K562 (cell line): Measurements from ENCODE around the gene RNGTT. TPM values are rescaled to one million over a fixed set of nuclear protein-coding genes. Genes with fewer than 3 reads are reported as not detected.

Source experiments
- CC2D1A ChIP-seq: fragments of 450-650 bp; IDR thresholded peaks from 2 replicates; pipeline ENCODE4 v1.6.1; 2017; ENCODE audit warnings: mild to moderate bottlenecking
- CHCHD3 ChIP-seq: fragments of 250-450 bp; sonication (Bioruptor Pico); IDR thresholded peaks from 2 replicates; pipeline ENCODE4 v2.1.2; 2022; ENCODE audit warnings: mild to moderate bottlenecking
- ESRRA ChIP-seq: fragments of 450-650 bp; IDR thresholded peaks from 2 replicates; pipeline ENCODE4 v1.6.1; 2014; ENCODE audit warnings: low read depth, mild to moderate bottlenecking, moderate library complexity, borderline replicate concordance
- HMGN3 ChIP-seq: IDR thresholded peaks from 2 replicates; pipeline ENCODE4 v1.6.1; 2011; ENCODE audit warnings: borderline replicate concordance, low read depth, mild to moderate bottlenecking, mixed read lengths, low read length; ENCODE audit not compliant: insufficient read length; ENCODE audit errors: extremely low read depth
- HNRNPLL ChIP-seq: fragments of 200-400 bp; formaldehyde crosslinking; IDR thresholded peaks from 2 replicates; pipeline ENCODE4 v1.6.1; 2017; ENCODE audit warnings: low read length, low read depth, mild to moderate bottlenecking; ENCODE audit not compliant: poor library complexity, severe bottlenecking
- JUNB ChIP-seq: fragments of 450-650 bp; formaldehyde crosslinking; conservative IDR thresholded peaks from 2 replicates; pipeline ENCODE4 v1.4.0; 2020; ENCODE audit warnings: mild to moderate bottlenecking
- MEF2D ChIP-seq: conservative IDR thresholded peaks from 2 replicates; pipeline ENCODE4 v1.6.1; 2016; ENCODE audit warnings: low read depth, missing genetic modification characterization, missing compliant biosample characterization
- PML ChIP-seq: IDR thresholded peaks from 2 replicates; pipeline ENCODE4 v1.6.1; 2012; ENCODE audit warnings: low read length, inconsistent platforms
- RBFOX2 ChIP-seq: fragments of 200-400 bp; formaldehyde crosslinking; IDR thresholded peaks from 2 replicates; pipeline ENCODE4 v1.6.1; 2017; ENCODE audit warnings: low read depth, mild to moderate bottlenecking, low read length, moderate library complexity
- SMAD2 ChIP-seq: fragments of 150-350 bp; IDR thresholded peaks from 2 replicates; pipeline ENCODE4 v1.6.1; 2014; ENCODE audit warnings: low read depth, mild to moderate bottlenecking, low read length
- STAT5A ChIP-seq: IDR thresholded peaks from 2 replicates; pipeline ENCODE4 v1.6.1; 2012; ENCODE audit warnings: low read length, inconsistent platforms, borderline replicate concordance
- ZNF764 ChIP-seq: fragments of 250-450 bp; sonication (Bioruptor Pico); IDR thresholded peaks from 2 replicates; pipeline ENCODE4 v1.4.0; 2020; ENCODE audit warnings: low read depth, mild to moderate bottlenecking, moderate library complexity
- polyA plus RNA-seq, 8 experiments: library from polyadenylated mRNA; depleted of rRNA in 4 of 8; stranded (reverse) in 5 of 8; unstranded in 3 of 8; fragments of >200 nt; fragmentation: Nextera tagmentation in 2 of 8; fragmentation: Illumina TruSeq in 1 of 8; extraction: Ambion mirVana in 2 of 8; extraction: Trizol in 1 of 8; gene quantifications; 2 replicates each; pipeline versions ENCODE4 v1.2.1 to v1.2.3, GENCODE V29; 2011 to 2014; ENCODE audit warnings: inconsistent platforms in 1 of 8, missing spikeins in 1 of 8
- total RNA-seq, 7 experiments: library from RNA; depleted of rRNA in 6 of 7; stranded (reverse); fragments of >200 nt in 6 of 7; fragmentation: Illumina TruSeq in 2 of 7; extraction: Trizol in 2 of 7; gene quantifications; 2 replicates each; pipeline versions ENCODE4 v1.2.1 to v1.2.3, GENCODE V29; 2011 to 2021; ENCODE audit warnings: low replicate concordance in 1 of 7
- TF ChIP-seq, protein P1 (sequence below): fragments of 450-650 bp; IDR thresholded peaks from 2 replicates; pipeline ENCODE4 v1.6.1; 2016; ENCODE audit warnings: antibody characterized with exemption
- TF ChIP-seq, protein P2 (sequence below): sonication (generic); formaldehyde crosslinking; IDR thresholded peaks from 2 replicates; pipeline ENCODE4 v1.8.0; 2022; ENCODE audit warnings: missing genetic modification reagents, mild to moderate bottlenecking, moderate library complexity, borderline replicate concordance
- TF ChIP-seq, protein P3 (sequence below): fragments of 200-800 bp; sonication (Bioruptor generic); IDR thresholded peaks from 2 replicates; pipeline ENCODE4 v1.6.1; 2017; ENCODE audit warnings: missing genetic modification characterization, missing compliant biosample characterization
- TF ChIP-seq, protein P4 (sequence below): fragments of 250-450 bp; sonication (Bioruptor Pico); IDR thresholded peaks from 2 replicates; pipeline ENCODE4 v1.4.0; 2020

Gene RNGTT
- total and polyA plus RNA-seq, 9 of the 15 experiments (the other 6 are each of a cell fraction or from before 2014, with no cell fraction given), result 6.1 to 31.7 (median 19.5) TPM

DNA sequence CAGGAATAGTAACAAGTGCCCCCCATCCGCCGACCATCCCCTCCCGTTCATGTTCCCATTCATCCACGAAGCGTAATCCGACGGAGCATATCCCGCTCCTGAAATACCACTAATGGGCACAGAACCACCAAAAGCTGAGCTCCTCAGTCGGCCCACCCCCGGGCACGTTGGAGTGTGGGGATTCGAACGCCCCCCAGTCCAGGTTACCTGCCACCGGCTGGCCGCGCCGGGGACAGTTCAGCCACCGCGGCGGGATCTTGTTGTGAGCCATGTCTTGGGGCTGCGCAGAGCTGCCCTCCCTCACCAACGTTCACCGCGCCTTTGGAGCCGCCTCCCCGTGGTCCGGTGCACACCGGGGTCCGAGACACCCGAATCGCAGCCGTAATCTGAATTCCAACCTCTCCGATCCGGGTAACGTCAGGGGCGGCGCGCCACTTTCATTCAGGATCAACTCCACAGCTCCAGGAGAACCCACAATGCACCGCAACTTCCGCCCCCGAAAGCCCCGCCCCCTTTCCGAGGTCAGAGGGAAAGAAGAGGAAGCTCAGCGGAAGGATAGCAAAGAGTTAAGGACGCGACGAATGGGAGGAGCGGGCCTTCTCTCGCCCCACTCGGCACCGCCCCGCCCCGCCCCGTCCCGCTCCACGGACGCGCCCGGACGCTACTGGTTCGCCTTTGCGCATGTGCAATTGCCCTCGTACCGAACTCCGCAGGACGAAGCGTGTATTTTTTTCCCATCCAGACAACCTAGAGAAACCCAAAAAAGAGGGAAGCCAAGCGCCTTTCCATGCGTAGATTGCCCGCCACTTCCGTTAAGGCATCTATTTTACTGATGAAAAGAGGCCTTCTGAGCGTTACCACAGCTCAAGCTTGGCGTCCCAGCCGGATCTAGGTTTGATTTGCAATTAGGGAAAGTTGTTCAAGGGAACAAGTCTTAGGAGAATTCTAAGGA, at the start of gene RNGTT (continued):
- TF ChIP-seq HNRNPLL (peak; percentile 66), SMAD2 (no peak), RBFOX2 (peak; percentile 88), ZNF764 (CRISPR knock-in tag) (0 out of 2 replicates have a peak, but pooled peaks have one; percentile 62), PML (peak; percentile 72; the same call in 1 of the 2 replicates), CHCHD3 (CRISPR knock-in tag) (no peak), CC2D1A (peak; percentile 45; the same call in 1 of the 2 replicates), ESRRA (peak; percentile 56; the same call in 1 of the 2 replicates), JUNB (no peak), MEF2D (tag) (no peak), STAT5A (no peak), HMGN3 (peak; percentile 43)
- TF ChIP-seq, protein P1, sequence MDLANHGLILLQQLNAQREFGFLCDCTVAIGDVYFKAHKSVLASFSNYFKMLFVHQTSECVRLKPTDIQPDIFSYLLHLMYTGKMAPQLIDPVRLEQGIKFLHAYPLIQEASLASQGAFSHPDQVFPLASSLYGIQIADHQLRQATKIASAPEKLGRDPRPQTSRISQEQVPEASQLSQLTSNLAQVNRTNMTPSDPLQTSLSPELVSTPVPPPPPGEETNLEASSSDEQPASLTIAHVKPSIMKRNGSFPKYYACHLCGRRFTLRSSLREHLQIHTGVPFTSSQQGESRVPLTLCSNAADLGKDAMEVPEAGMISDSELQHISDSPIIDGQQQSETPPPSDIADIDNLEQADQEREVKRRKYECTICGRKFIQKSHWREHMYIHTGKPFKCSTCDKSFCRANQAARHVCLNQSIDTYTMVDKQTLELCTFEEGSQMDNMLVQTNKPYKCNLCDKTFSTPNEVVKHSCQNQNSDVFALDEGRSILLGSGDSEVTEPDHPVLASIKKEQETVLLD, result 0 out of 2 replicates have a peak, but pooled peaks have one; percentile 34
- TF ChIP-seq, protein P2, sequence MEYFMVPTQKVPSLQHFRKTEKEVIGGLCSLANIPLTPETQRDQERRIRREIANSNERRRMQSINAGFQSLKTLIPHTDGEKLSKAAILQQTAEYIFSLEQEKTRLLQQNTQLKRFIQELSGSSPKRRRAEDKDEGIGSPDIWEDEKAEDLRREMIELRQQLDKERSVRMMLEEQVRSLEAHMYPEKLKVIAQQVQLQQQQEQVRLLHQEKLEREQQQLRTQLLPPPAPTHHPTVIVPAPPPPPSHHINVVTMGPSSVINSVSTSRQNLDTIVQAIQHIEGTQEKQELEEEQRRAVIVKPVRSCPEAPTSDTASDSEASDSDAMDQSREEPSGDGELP (CRISPR knock-in tag), result peak; percentile 60; the same call in 1 of the 2 replicates
- TF ChIP-seq, protein P3, sequence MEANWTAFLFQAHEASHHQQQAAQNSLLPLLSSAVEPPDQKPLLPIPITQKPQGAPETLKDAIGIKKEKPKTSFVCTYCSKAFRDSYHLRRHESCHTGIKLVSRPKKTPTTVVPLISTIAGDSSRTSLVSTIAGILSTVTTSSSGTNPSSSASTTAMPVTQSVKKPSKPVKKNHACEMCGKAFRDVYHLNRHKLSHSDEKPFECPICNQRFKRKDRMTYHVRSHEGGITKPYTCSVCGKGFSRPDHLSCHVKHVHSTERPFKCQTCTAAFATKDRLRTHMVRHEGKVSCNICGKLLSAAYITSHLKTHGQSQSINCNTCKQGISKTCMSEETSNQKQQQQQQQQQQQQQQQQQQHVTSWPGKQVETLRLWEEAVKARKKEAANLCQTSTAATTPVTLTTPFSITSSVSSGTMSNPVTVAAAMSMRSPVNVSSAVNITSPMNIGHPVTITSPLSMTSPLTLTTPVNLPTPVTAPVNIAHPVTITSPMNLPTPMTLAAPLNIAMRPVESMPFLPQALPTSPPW (CRISPR knock-in tag), result peak; percentile 79
- TF ChIP-seq, protein P4, sequence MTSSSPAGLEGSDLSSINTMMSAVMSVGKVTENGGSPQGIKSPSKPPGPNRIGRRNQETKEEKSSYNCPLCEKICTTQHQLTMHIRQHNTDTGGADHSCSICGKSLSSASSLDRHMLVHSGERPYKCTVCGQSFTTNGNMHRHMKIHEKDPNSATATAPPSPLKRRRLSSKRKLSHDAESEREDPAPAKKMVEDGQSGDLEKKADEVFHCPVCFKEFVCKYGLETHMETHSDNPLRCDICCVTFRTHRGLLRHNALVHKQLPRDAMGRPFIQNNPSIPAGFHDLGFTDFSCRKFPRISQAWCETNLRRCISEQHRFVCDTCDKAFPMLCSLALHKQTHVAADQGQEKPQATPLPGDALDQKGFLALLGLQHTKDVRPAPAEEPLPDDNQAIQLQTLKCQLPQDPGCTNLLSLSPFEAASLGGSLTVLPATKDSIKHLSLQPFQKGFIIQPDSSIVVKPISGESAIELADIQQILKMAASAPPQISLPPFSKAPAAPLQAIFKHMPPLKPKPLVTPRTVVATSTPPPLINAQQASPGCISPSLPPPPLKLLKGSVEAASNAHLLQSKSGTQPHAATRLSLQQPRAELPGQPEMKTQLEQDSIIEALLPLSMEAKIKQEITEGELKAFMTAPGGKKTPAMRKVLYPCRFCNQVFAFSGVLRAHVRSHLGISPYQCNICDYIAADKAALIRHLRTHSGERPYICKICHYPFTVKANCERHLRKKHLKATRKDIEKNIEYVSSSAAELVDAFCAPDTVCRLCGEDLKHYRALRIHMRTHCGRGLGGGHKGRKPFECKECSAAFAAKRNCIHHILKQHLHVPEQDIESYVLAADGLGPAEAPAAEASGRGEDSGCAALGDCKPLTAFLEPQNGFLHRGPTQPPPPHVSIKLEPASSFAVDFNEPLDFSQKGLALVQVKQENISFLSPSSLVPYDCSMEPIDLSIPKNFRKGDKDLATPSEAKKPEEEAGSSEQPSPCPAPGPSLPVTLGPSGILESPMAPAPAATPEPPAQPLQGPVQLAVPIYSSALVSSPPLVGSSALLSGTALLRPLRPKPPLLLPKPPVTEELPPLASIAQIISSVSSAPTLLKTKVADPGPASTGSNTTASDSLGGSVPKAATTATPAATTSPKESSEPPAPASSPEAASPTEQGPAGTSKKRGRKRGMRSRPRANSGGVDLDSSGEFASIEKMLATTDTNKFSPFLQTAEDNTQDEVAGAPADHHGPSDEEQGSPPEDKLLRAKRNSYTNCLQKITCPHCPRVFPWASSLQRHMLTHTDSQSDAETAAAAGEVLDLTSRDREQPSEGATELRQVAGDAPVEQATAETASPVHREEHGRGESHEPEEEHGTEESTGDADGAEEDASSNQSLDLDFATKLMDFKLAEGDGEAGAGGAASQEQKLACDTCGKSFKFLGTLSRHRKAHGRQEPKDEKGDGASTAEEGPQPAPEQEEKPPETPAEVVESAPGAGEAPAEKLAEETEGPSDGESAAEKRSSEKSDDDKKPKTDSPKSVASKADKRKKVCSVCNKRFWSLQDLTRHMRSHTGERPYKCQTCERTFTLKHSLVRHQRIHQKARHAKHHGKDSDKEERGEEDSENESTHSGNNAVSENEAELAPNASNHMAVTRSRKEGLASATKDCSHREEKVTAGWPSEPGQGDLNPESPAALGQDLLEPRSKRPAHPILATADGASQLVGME (CRISPR knock-in tag), result peak; percentile 55; the same call in 1 of the 2 replicates
